Activated naive CD4-positive, alpha-beta T cell treated with Interleukin-2 at 50 U/mL for 16 hours (primary cell): Measurements from ENCODE around the gene PREX1.

Source experiments
- DNase-seq: peaks from one replicate; pipeline ENCODE4 v3.0.0-alpha.2; 2020

The PREX1 gene

DNA sequence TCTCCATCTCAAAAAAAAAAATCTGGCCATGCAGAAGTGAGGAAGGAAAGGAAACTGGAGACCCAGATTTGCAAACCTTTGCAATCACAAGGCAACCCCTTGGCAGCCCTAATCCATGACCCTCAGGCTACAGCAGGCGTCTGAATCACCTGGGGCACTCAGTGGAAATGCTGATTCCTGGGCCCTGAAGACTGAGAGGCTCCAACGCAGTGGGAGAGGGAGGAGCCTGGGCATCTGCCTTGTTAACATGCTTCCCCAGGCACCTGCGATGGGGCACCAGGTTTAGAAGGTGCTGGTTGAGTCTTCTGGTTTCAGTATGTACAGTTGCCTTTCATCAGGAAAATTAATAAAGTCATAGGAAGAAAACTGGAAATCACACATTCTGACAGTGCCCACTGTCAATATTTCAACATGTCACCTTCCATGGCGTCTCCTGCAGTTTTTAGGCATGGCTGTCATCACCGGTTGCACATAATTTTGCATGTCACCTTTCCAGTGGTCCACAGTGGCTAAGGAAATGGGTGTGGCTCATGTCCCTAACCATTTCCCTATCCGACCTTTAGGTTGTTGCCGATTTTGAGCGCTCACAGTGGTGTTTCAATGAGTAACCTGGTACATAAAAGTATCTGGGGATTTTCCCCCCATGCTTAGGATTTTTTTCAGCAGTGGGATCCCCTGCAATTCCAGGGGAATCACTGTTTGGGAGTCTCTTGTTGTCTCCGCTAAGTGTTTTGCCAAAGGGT, 56.9 kb downstream of the PREX1 start:
- no peak for DNase-seq

DNA sequence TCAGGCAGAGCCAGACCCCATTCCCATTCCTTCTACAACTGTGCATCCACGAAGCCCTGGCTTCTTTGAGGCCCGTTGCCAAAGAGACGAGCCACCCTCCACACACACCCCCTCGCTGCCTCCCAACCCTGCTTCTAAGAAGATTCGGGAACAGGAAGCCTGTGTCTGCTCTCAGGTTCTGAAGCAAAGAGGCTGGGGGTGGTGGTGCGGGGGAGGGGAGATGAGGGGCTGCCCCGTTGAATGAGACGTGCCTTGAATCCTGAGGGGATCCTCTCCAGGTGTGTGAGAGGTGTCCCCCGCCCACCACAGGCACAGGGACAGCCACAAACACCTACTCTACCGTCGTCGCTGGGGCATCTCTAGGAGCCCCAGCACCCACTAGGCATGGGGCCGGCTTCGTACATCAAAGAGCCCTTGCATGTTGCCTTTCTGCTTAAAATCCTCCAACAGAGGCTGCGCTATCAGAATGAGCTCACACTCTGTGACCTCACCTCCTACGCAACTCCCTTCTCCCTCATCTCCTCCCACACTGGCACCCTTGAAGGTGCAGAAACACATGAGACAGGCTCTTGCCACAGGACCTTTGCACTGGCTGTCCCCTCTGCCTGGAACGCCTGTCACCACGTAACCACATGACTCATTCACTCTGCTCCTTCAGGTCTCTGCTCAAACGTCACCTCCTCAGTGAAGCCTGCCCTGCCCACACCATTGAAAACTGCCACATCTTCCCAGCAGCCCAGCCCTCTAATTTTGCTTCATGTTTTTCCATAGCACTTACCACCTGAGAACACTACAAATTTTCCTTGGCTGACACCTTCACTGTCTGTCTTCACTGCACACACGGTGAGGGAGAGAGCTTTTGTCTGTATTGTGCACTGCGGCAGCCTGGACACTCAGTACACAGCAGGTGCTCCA, 58.5 kb downstream of the PREX1 start:
- DNase-seq = peak; percentile 94

DNA sequence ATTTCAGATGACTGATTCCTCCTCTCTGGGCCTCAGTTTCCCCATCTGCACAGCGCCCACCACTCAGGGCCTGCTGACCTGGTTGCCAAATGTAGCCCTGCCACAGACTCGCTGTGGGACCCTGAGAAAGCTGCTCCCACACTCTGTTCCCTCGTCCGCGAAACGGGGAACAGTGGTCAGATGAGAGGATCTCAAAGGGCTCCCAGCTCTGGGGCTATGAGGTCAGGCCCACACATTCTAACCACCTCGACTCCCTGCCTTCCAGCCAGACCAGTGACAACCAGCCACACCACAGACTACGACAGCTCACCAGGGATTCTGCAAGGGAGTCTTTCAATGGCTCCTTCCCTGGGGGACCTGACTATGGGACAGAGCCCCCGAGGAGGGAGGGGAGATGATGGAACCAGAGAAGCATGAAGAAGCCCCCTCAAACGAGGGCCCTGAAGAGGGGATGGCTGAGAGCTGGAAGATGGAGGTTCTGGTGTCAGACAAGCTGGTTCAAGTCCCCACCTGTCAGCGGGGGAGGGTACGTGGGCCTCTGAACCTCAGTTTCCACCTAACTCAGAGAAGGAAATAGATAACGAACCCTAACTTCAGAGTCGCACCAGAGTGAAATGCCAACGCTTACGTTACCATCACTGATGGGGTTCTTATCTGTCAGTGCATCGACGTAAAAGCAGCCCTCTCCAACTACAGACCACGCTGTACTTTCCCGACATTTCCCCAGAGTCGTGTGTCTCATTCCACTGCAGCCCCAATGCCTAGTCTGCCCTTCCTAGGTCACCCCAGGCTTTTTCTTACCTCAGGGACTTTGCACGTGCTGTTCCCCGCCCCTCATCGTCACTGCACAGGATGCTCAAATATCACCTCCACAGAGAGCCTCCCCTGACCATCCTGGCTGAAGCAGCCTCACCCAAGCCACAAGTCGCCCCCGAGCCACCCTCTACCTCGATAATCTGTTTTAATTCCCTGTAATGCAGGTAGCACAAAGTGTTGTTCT, 60.5 kb downstream of the PREX1 start:
- peak; percentile 41 for DNase-seq

- no peak for DNase-seq
Measured at GRCh38 chr20:48766205-48766604, 61.6 kb downstream of the PREX1 start.

DNA sequence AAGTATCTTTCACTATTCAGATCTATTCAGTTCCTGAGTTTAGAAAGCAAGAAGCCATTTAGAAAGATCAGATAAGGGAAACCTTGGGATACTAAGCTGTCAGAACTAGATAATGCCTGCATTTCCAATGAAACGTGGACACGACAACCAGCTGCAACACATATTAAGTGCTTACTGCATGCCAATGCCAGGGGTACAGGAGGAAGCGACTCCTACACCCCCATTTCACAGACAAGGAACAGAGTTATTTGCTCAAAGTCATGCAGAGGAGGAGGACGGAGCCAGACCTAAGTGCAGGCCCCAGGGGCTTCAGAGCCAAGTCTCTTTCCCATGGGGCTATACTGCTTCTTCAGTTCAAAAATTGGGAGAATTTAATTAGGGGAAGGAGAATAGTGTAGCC, 62.4 kb downstream of the PREX1 start:
- DNase-seq = no peak

DNA sequence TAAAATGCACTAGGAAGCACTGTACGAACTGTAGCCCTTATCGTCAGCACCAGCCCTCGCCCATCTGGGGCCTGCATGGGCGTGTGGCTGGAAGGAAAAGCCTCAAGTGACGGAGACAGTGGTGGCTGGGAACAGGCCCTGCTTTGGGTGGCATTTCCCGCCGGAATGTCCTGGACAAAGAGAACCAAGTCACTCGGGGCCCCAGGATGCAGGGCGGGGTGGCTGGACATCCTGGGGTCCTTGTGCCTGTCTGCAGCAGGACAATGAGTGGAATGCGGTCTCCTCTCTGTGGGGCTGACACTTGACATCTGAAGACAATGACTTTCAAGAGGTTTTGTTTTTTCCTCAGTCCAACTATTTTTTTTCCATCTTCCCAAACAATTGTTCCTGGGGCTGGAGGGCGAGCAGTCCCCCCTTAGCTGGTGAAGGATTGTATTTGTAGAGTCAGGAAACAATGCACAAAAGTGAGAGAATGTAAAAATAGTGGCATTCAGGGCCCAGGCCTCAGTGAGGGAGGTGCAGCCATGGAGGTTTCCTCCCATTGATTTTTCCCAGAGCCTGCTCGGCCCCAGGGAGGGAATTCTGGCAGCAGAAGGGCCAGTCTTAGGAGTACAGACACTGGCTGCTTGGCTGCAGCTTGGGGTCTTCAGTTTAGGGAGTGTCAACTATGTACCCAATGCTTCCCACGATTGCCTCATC, 64.4 kb downstream of the PREX1 start:
- DNase-seq = no peak

DNA sequence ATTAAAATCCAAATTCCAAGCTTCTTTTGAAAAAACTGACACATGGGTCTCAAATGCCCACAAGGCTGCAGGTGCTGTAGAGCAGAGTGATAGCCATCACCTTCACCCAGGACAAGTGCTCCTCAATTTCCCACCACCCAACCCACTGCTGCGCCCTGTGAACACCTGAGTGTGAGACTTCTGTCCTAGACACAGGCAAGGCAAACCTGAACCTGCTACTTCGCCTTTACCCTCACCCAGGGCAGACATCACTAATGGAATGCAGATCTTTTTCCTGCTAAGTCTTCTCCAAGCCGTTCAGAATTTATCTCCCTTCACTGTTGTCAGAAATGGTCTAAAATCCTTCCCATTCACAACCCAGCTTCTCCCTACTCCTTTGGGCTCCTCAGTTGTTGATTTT, 65.9 kb downstream of the PREX1 start:
- DNase-seq = no peak

DNA sequence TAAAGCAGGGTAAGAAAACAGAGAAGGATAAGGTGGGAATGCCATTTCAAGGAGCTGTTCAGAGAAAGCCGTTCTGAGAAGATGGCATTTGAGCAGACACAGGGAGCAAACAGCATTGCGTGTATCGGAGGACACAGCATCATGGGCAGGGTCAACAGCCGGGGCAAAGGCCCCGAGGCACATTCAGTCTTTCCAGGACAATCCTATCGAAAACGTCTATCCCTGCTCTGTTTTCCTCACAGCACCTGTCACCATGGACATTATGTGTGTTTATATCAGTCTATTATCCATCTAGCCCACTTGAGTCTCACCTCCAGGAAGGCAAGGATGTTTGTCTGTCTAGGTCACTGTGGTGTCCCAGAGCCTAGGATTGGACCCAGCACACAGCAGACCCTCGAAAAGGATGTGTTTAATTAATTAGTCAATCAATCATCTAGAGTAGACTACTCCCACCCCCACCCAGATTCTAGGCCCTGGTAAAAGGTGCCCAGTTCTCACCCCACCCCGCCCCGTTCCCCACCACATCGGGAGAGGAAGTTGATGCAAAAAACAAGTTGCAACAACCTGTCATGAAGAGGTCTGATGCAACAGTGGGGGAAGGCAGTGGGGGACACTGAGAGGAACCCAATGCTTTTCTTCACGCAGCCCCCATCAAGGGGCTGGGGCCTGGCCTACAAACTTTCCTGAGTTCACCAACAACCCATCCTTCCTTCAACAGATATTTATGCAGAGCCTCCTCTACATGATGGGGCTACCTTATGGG, 66.6 kb downstream of the PREX1 start:
- DNase-seq = peak; percentile 51

- DNase-seq = peak; percentile 75
Measured at GRCh38 chr20:48760403-48760983, 67.3 kb downstream of the PREX1 start.

GRCh38 chr20:48759631-48760245, 68.1 kb downstream of the PREX1 start:
- no peak for DNase-seq

DNA sequence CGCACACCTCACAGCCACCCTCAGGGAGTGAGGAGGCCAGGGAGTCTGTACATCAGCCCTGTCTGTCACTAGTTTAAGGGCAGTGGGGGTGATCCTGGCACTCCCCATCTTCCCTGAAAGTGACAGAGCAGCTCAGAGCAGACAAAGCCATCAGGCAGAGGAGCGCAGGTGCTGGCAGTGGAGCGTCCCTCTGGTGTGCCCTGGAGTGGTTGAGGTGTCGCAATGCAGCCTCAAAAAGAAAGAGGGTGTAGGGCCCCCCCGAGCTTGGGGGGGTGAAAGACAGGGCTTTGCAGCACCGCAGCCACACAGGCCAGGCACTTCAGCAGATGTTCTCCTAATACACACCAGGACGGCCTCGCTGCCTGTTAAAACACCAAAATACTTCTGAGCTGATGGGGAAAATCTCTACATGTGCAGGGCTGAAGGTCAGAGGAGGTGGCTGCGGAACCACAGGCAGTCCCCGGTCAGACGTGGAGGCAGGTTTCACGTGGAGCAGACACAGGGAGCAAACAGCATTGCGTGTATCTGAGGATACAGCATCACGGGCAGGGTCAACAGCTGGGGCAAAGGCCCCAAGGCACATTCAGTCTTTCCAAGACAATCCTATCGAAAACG, 69.5 kb downstream of the PREX1 start:
- no peak for DNase-seq

- peak; percentile 26 for DNase-seq
Measured at GRCh38 chr20:48756774-48757173, 71.0 kb downstream of the PREX1 start.

GRCh38 chr20:48754292-48754691, 73.5 kb downstream of the PREX1 start:
- no peak for DNase-seq

DNA sequence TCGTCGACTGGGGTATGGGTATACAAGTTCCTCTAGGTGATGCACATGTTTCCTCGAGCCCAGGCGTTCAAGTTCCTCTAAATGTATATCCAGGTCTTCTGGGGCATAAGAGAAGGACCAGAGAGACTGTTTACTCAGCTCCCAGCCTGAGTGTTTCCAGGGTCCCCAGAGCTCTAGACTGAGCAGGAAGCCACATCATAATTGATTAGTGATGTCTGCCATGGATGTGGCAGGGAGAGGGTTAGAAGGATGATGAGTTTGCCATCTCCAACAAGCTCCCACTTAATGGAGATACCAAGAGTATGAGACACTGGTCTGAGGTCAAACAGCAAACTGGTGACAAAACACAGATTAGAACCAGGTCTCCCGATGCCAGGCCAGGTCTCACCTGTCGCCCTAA, 74.8 kb downstream of the PREX1 start:
- DNase-seq = no peak

- no peak for DNase-seq
Measured at GRCh38 chr20:48751871-48752270, 75.9 kb downstream of the PREX1 start.

DNA sequence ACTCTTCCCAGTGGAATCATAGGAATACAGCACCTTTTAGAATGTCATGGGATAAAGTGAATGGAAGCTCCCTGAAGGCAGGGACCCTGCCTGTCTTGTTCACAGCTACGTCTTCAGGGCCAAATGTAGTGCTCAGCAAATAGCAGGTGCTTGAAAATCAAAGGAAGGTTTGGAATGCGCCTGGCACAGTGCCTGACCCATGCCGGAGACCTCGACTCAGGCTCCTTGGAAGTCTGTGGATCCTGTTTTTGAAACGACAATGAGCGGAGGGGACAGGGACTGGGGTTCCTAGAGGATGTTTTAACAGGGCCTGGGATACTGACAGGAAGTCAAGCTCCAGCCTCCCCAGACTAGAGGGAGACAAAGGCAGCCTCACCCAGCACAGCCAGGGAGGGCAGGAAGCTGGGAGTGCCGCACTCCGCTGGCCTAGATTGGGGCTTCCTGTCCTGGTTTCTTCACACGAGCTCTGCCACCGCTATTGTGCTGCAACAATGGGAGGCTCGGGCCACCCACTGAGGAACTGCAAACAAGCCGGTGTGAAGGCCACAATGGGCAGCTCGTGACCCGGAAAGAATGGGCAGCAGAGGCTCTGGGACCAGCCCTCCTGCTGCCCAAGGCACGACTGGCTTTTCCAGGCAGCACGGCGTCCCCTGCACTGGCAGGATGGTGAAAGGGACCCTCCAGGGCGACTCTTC, 76.7 kb downstream of the PREX1 start:
- DNase-seq = peak; percentile 55

DNA sequence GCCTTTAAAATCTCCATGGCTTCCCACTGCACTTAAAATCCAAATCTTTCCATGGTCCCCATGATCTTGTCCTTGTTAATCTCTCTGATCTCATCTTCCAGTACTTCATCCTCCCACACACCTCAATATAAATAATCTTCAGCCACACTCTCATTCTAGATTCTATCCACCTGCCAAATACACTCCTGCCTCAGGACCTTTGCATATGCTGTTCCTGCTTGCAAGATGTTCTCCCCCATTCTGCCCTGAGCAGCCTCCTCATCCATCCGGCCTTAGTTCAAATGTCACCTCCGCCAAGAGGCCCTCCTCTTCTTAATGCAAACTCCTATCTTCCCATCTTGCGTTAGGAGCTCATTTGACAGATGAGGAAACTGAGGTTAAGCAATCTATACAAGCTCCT, 77.4 kb downstream of the PREX1 start:
- no peak for DNase-seq

GRCh38 chr20:48749437-48749836, 78.4 kb downstream of the PREX1 start:
- DNase-seq = no peak

- no peak for DNase-seq
Measured at GRCh38 chr20:48748556-48748955, 79.2 kb downstream of the PREX1 start.
